Stimulated activated effector memory CD8-positive, alpha-beta T cell treated with anti-CD3 and anti-CD28 coated beads, Interleukin-12 subunit alpha, Interleukin-12 subunit beta, amount 100 ng/mL, for 72 hours (primary cell): ENCODE measurements around the gene CYTH4.

Experiments
- ATAC-seq: fragments of 150-1000 bp; cut with Tn5 transposase; 2 replicates; pipeline ENCODE4 v1.10.0; 2021
- DNase-seq, 2 donors: peaks; one replicate each; pipeline ENCODE4 v3.0.0; 2021 to 2022; ENCODE audit warnings: low spot score in 2 of 2
- H3K27ac Mint-ChIP-seq: one replicate; pipeline ENCODE4 v1.8.0; 2022; ENCODE audit warnings: mild to moderate bottlenecking, mixed read lengths
- H3K36me3 Mint-ChIP-seq: one replicate; pipeline ENCODE4 v1.8.0; 2022; ENCODE audit warnings: mild to moderate bottlenecking, mixed read lengths
- H3K4me1 Mint-ChIP-seq: one replicate; pipeline ENCODE4 v1.8.0; 2022; ENCODE audit warnings: mixed read lengths
- H3K4me3 Mint-ChIP-seq: one replicate; pipeline ENCODE4 v1.8.0; 2022; ENCODE audit warnings: mild to moderate bottlenecking, mixed read lengths
- H3K9me3 Mint-ChIP-seq: one replicate; pipeline ENCODE4 v1.8.0; 2022; ENCODE audit warnings: mixed read lengths

Gene CYTH4

GRCh38 chr22:37363261-37363992 is 81.1 kb downstream of the CYTH4 start:
- peaks cover 4% of the 10 kb centered on the region for H3K4me1 Mint-ChIP-seq

More at GRCh38 chr22:37363261-37363992, 81.1 kb downstream of the CYTH4 start:
- no peak for DNase-seq
- Mint-ChIP-seq H3K27ac (peak overlapping the region; percentile 15), H3K9me3 (no peaks in the 10 kb centered on the region), H3K36me3 (no peaks in the 10 kb centered on the region), H3K4me3 (no peak overlapping the region)
- ATAC-seq: no peak
